ENCODE measurements around the gene CUX1. TPM values are rescaled to one million over a fixed set of nuclear protein-coding genes. Genes with fewer than 3 reads are reported as not detected.

The CUX1 gene
- total and polyA plus RNA-seq, 2 of the 13 experiments (the other 11 are each of a cell fraction or from before 2014, with no cell fraction given) = 13.7 to 14.9 TPM

DNA sequence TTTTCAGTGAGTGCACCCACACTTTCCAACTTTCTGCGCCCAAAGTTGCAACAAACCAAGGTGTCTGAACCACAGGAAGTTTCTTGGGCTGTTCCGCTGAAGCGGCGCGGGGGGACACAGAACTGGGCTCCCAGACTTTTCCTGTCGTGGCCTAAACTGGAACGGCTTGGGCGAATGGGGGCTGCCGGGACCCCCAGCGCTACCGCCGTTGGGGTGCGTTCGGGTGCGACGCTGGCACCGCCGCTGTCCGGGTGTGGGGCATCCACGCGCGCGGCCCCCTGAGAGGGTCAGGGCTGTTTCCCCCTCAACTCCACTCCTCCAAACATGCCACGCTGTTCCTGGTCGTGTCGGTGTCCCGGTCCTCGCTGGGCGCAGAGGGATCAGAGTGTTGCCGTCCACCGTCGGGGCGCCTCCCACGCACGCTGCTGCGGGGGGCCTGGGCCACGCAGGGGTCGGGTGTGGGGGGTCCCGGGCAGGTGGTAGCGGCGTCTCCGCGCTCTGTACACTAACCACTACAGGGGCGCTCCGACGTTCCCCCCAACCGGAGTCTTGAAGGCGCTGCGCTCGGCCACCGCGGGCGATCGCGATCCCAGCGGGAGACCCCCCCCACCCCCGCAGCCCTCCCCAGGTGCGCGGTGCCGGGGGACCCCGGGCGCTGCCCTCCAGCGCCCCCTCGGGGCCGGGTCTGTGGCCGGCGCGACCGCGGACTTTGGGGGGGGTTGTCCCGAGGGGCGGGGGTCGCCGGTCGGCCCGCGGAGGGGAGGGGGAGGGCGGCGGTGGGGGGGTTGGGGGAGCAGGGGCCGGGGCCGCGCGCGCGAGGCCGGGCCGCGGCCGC lies 2.2 kb upstream of the CUX1 start (continued):
- TF ChIP-seq, protein P1, sequence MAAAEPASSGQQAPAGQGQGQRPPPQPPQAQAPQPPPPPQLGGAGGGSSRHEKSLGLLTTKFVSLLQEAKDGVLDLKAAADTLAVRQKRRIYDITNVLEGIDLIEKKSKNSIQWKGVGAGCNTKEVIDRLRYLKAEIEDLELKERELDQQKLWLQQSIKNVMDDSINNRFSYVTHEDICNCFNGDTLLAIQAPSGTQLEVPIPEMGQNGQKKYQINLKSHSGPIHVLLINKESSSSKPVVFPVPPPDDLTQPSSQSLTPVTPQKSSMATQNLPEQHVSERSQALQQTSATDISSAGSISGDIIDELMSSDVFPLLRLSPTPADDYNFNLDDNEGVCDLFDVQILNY (CRISPR knock-in tag; conservative IDR thresholded peaks at IDR 0.05) = no peak
- no peak for TF ChIP-seq JDP2 (CRISPR knock-in tag; IDR thresholded peaks at IDR 0.05; ENCODE audit: borderline replicate concordance)
- peak; percentile 77; the same call in 1 of the 2 replicates for TF ChIP-seq SMAD1 (CRISPR knock-in tag; IDR thresholded peaks at IDR 0.05; ENCODE audit: borderline replicate concordance, low read depth)
- TF ChIP-seq, protein P2, sequence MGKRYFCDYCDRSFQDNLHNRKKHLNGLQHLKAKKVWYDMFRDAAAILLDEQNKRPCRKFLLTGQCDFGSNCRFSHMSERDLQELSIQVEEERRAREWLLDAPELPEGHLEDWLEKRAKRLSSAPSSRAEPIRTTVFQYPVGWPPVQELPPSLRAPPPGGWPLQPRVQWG (CRISPR knock-in tag; IDR thresholded peaks at IDR 0.05; ENCODE audit: borderline replicate concordance, low read depth) = no peak
- TF ChIP-seq, protein P3, sequence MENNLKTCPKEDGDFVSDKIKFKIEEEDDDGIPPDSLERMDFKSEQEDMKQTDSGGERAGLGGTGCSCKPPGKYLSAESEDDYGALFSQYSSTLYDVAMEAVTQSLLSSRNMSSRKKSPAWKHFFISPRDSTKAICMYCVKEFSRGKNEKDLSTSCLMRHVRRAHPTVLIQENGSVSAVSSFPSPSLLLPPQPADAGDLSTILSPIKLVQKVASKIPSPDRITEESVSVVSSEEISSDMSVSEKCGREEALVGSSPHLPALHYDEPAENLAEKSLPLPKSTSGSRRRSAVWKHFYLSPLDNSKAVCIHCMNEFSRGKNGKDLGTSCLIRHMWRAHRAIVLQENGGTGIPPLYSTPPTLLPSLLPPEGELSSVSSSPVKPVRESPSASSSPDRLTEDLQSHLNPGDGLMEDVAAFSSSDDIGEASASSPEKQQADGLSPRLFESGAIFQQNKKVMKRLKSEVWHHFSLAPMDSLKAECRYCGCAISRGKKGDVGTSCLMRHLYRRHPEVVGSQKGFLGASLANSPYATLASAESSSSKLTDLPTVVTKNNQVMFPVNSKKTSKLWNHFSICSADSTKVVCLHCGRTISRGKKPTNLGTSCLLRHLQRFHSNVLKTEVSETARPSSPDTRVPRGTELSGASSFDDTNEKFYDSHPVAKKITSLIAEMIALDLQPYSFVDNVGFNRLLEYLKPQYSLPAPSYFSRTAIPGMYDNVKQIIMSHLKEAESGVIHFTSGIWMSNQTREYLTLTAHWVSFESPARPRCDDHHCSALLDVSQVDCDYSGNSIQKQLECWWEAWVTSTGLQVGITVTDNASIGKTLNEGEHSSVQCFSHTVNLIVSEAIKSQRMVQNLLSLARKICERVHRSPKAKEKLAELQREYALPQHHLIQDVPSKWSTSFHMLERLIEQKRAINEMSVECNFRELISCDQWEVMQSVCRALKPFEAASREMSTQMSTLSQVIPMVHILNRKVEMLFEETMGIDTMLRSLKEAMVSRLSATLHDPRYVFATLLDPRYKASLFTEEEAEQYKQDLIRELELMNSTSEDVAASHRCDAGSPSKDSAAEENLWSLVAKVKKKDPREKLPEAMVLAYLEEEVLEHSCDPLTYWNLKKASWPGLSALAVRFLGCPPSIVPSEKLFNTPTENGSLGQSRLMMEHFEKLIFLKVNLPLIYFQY (CRISPR knock-in tag; IDR thresholded peaks at IDR 0.05; ENCODE audit: borderline replicate concordance) = no peak
- peak; percentile 2; the same call in 1 of the 2 replicates for TF ChIP-seq ELF3 (CRISPR knock-in tag; IDR thresholded peaks at IDR 0.05)
- peak; percentile 51; the same call in 1 of the 2 replicates for TF ChIP-seq MEF2D (CRISPR knock-in tag; IDR thresholded peaks at IDR 0.05)
- TF ChIP-seq, protein P4, sequence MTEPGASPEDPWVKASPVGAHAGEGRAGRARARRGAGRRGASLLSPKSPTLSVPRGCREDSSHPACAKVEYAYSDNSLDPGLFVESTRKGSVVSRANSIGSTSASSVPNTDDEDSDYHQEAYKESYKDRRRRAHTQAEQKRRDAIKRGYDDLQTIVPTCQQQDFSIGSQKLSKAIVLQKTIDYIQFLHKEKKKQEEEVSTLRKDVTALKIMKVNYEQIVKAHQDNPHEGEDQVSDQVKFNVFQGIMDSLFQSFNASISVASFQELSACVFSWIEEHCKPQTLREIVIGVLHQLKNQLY (CRISPR knock-in tag; IDR thresholded peaks at IDR 0.05) = no peak
- 0 out of 2 replicates have a peak, but pooled peaks have one; percentile 29 for TF ChIP-seq FOXJ3 (CRISPR knock-in tag; IDR thresholded peaks at IDR 0.05; ENCODE audit: borderline replicate concordance)
- peak; percentile 44 for TF ChIP-seq SALL1 (CRISPR knock-in tag; IDR thresholded peaks at IDR 0.05)
- peak; percentile 80; the same call in 1 of the 2 replicates for TF ChIP-seq MTA1 (CRISPR knock-in tag; IDR thresholded peaks at IDR 0.05; ENCODE audit: borderline replicate concordance)
- TF ChIP-seq, protein P5, sequence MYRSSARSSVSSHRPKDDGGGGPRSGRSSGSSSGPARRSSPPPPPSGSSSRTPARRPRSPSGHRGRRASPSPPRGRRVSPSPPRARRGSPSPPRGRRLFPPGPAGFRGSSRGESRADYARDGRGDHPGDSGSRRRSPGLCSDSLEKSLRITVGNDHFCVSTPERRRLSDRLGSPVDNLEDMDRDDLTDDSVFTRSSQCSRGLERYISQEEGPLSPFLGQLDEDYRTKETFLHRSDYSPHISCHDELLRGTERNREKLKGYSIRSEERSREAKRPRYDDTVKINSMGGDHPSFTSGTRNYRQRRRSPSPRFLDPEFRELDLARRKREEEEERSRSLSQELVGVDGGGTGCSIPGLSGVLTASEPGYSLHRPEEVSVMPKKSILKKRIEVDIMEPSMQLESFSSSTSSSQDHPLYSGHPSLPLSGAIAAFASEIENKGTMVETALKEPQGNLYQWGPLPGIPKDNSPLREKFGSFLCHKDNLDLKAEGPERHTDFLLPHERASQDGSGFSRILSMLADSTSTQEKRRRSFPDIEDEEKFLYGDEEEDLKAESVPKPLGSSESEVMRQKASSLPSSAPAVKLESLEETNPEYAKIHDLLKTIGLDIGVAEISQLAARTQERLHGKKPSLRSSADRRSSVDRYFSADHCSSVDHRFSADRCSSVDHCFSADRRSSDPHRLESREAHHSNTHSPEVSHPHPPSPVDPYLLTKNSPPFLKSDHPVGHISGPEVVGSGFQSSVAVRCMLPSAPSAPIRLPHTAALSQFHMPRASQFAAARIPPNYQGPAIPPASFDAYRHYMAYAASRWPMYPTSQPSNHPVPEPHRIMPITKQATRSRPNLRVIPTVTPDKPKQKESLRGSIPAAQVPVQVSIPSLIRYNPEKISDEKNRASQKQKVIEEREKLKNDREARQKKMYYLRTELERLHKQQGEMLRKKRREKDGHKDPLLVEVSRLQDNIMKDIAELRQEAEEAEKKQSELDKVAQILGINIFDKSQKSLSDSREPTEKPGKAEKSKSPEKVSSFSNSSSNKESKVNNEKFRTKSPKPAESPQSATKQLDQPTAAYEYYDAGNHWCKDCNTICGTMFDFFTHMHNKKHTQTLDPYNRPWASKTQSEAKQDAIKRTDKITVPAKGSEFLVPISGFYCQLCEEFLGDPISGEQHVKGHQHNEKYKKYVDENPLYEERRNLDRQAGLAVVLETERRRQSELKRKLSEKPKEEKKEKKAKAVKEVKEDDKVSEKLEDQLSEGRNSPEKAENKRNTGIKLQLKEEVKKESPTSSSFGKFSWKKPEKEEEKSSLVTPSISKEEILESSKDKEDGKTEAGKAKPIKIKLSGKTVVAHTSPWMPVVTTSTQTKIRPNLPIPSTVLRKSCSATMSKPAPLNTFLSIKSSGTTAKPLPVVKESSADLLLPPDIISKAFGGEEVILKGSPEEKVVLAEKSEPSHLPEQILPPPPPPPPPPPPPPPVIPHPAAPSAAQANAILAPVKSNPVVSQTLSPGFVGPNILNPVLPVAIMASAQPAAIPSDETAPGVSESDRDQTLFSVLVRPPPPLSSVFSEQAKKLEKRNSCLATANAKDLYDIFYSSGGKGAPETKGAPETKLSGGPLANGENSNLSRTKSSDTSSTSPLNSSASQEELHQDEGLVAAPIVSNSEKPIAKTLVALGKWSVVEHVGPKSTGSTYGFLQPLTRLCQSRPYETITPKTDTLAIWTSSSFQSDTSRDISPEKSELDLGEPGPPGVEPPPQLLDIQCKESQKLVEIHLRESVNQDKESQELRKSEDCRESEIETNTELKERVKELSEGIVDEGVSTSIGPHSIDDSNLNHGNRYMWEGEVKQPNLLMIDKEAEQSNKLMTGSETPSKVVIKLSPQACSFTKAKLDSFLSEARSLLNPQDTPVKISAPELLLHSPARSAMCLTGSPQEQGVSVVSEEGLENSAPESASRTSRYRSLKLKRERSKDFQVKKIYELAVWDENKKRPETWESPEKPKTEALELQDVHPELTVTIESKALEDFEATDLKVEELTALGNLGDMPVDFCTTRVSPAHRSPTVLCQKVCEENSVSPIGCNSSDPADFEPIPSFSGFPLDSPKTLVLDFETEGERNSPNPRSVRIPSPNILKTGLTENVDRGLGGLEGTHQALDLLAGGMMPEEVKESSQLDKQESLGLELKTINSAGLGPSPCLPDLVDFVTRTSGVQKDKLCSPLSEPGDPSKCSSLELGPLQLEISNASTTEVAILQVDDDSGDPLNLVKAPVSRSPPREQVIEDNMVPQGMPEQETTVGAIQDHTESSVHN (CRISPR knock-in tag; IDR thresholded peaks at IDR 0.05) = 0 out of 2 replicates have a peak, but pooled peaks have one; percentile 48
- TF ChIP-seq NRL (CRISPR knock-in tag; IDR thresholded peaks at IDR 0.05; ENCODE audit: borderline replicate concordance) = peak; percentile 60; the same call in 1 of the 2 replicates
